Neural progenitor cell (in vitro differentiated cells): Measurements from ENCODE around the gene RIPK3.

Source experiments
- EZH2 ChIP-seq: fragments of 200-600 bp; sonication (generic); IDR thresholded peaks from 2 replicates; pipeline ENCODE4 v1.6.1; 2017; ENCODE audit warnings: antibody characterized with exemption, mild to moderate bottlenecking, moderate library complexity
- EZH2phosphoT487 ChIP-seq: fragments of 200-600 bp; sonication (generic); IDR thresholded peaks from 2 replicates; pipeline ENCODE4 v1.6.1; 2017; ENCODE audit warnings: antibody characterized with exemption
- TF ChIP-seq, protein P1 (sequence below): fragments of 200-600 bp; sonication (generic); IDR thresholded peaks from 2 replicates; pipeline ENCODE4 v1.5.1; 2017; ENCODE audit warnings: antibody characterized with exemption, mild to moderate bottlenecking

DNA sequence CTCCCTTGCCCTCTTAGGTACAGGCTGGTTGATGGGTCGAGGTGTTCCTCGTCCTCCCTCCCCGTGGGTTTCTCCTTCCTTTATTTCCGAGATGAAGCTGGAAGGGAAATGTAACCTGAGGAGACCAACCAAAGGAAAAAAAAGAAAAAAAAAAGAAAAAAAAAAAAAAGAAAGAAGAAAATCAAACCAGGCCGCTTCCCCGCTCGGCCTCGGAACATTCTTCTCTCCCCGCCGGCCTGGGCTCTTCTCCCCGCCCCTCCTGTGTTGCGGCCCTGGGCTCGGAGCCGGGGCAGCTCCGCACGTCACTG lies 26.6 kb upstream of the RIPK3 start:
- TF ChIP-seq, protein P1, sequence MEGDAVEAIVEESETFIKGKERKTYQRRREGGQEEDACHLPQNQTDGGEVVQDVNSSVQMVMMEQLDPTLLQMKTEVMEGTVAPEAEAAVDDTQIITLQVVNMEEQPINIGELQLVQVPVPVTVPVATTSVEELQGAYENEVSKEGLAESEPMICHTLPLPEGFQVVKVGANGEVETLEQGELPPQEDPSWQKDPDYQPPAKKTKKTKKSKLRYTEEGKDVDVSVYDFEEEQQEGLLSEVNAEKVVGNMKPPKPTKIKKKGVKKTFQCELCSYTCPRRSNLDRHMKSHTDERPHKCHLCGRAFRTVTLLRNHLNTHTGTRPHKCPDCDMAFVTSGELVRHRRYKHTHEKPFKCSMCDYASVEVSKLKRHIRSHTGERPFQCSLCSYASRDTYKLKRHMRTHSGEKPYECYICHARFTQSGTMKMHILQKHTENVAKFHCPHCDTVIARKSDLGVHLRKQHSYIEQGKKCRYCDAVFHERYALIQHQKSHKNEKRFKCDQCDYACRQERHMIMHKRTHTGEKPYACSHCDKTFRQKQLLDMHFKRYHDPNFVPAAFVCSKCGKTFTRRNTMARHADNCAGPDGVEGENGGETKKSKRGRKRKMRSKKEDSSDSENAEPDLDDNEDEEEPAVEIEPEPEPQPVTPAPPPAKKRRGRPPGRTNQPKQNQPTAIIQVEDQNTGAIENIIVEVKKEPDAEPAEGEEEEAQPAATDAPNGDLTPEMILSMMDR = no peak
- TF ChIP-seq EZH2 (no peak), EZH2phosphoT487 (no peak)
